Stomach (tissue), 19 donors: ENCODE results near the gene SPINK5. TPM values are rescaled to one million over a fixed set of nuclear protein-coding genes. Genes with fewer than 3 reads are reported as not detected.

Experiments used
- DNase-seq, 2 donors: peaks; one replicate each; pipeline versions ENCODE4 v3.0.0 to v3.0.0-alpha.2; 2013 to 2019
- H3K27ac ChIP-seq, 5 donors: fragments of 200-600 bp in 4 of 5; sonication (generic) in 4 of 5; one replicate each; pipeline ENCODE4 v1.5.1; 2013 to 2019; ENCODE audit warnings: mild to moderate bottlenecking in 1 of 5, moderate library complexity in 1 of 5
- H3K27me3 ChIP-seq, 3 donors: fragments of 200-600 bp; sonication (generic); one replicate each; pipeline ENCODE4 v1.5.1; 2017 to 2019; ENCODE audit warnings: mixed run types in 1 of 3
- H3K36me3 ChIP-seq, 4 donors: fragments of 200-600 bp; sonication (generic); 1 replicate in 3 of 4; 2 replicates in 1 of 4; pipeline ENCODE4 v1.5.1; 2016 to 2019
- H3K4me1 ChIP-seq, 4 donors: fragments of 200-600 bp; sonication (generic); one replicate each; pipeline ENCODE4 v1.5.1; 2016 to 2019
- H3K4me3 ChIP-seq, 4 donors: fragments of 200-600 bp; sonication (generic) in 3 of 4; one replicate each; pipeline ENCODE4 v1.5.1; 2016 to 2019; ENCODE audit warnings: mild to moderate bottlenecking in 1 of 4
- H3K9me3 ChIP-seq, 4 donors: fragments of 200-600 bp; sonication (generic); one replicate each; pipeline ENCODE4 v1.5.1; 2016 to 2019
- EP300 ChIP-seq: sonication (generic); formaldehyde crosslinking; IDR thresholded peaks from one replicate; pipeline ENCODE4 v1.6.1; 2017; ENCODE audit warnings: antibody characterized with exemption
- POLR2A ChIP-seq, 4 donors: fragments of 450-650 bp; IDR thresholded peaks; one replicate each; pipeline ENCODE4 v1.6.1; 2016; ENCODE audit warnings: antibody characterized with exemption in 4 of 4, control low read depth in 2 of 4, mild to moderate bottlenecking in 1 of 4, moderate library complexity in 1 of 4
- POLR2AphosphoS5 ChIP-seq, 3 donors: sonication (generic); formaldehyde crosslinking; IDR thresholded peaks; one replicate each; pipeline ENCODE4 v1.6.1; 2016; ENCODE audit warnings: antibody characterized with exemption in 3 of 3
- WGBS, 5 donors: extraction: QIAGEN DNeasy Blood & Tissue Kit in 3 of 5; methylation state at CpG; one replicate each; pipeline versions ENCODE4 v1.1.5 to v1.1.7; 2013 to 2018; 5-methylcytosine and 5-hydroxymethylcytosine counted together
- intact Hi-C: fragments of 100-400 bp; cut with DNase I; formaldehyde crosslinking; loops from one replicate; pipeline ENCODE4 v1.15.1; 2023; ENCODE audit warnings: low total_unique reads
- long read RNA-seq, 10 donors: transcript quantifications; one replicate each; lab custom pipeline, GENCODE V29; 2026
- polyA plus RNA-seq, 3 donors: library from polyadenylated mRNA; stranded (reverse); fragments of 200-250 nt; gene quantifications; one replicate each; pipeline ENCODE4 v1.2.3, GENCODE V29; 2013
- total RNA-seq, 5 donors: library from RNA; depleted of rRNA; stranded (reverse); fragments of >200 nt; gene quantifications; one replicate each; pipeline versions ENCODE4 v1.1.0 to v1.2.3, GENCODE V29; 2014 to 2016
- TF ChIP-seq, protein P1 (sequence below), 7 experiments: fragments of 450-650 bp in 4 of 7; fragments of 200-600 bp in 3 of 7; sonication (generic) in 3 of 7; IDR thresholded peaks; one replicate each; pipeline ENCODE4 v1.5.1; 2016 to 2019; ENCODE audit warnings: antibody characterized with exemption in 7 of 7, control low read depth in 2 of 7, mild to moderate bottlenecking in 1 of 7
- donor health status: healthy with polysubstance abuse.
- donor health status: Bipolar disorder and iron deficiency.
- donor health status: healthy.

Gene SPINK5, protein sequence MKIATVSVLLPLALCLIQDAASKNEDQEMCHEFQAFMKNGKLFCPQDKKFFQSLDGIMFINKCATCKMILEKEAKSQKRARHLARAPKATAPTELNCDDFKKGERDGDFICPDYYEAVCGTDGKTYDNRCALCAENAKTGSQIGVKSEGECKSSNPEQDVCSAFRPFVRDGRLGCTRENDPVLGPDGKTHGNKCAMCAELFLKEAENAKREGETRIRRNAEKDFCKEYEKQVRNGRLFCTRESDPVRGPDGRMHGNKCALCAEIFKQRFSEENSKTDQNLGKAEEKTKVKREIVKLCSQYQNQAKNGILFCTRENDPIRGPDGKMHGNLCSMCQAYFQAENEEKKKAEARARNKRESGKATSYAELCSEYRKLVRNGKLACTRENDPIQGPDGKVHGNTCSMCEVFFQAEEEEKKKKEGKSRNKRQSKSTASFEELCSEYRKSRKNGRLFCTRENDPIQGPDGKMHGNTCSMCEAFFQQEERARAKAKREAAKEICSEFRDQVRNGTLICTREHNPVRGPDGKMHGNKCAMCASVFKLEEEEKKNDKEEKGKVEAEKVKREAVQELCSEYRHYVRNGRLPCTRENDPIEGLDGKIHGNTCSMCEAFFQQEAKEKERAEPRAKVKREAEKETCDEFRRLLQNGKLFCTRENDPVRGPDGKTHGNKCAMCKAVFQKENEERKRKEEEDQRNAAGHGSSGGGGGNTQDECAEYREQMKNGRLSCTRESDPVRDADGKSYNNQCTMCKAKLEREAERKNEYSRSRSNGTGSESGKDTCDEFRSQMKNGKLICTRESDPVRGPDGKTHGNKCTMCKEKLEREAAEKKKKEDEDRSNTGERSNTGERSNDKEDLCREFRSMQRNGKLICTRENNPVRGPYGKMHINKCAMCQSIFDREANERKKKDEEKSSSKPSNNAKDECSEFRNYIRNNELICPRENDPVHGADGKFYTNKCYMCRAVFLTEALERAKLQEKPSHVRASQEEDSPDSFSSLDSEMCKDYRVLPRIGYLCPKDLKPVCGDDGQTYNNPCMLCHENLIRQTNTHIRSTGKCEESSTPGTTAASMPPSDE
- total RNA-seq (1 to 10 TPM in 3 of 5 donors, under 1 TPM in 1, not detected in 1; 0.45 to 4.4 (median 2.0) TPM), polyA plus RNA-seq (100 to 1,000 TPM in 1 of 3 donors, 1 to 10 TPM in 1, under 1 TPM in 1; 0.75 to 117 (median 2.6) TPM)
- long read RNA-seq, donor 1: 0 reads
- long read RNA-seq, donor 2: 0 reads
- long read RNA-seq, donor 3: 0 reads
- long read RNA-seq, donor 4: 0 reads
- long read RNA-seq, donor 5: 0 reads
- long read RNA-seq, donor 6: 0 reads
- long read RNA-seq, donor 7: 0 reads
- long read RNA-seq, donor 8: 0 reads
- long read RNA-seq, donor 9: 0 reads
- long read RNA-seq, donor 10: 0 reads

DNA sequence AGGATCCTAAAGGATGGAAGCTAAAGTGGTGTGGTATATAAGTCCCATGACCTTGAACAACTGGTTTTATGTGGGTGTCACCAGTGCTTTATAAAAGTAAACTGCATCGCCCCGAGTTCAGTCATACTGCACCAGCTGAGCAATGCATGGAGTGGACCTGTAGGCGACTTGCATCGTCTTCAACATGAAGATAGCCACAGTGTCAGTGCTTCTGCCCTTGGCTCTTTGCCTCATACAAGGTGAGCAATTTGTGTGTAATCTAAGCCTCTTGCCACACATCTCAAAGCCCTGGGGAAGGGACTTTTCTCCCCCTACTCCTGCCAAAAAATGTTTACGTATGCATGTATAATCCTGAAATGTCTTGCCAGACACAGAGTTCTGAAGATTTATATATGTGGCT lies at the start of gene SPINK5:
TSS of gene SPINK5 (plus strand) at position 120 of the 400 bp plus-strand sequence. CDS start at position 185, 65 bp downstream.
- Histone ChIP-seq H3K27ac (no peak within 1 kb of the TSS), H3K4me1 (no peaks in the 10 kb centered on the region), H3K36me3 (no peaks in the 10 kb centered on the region), H3K4me3 (no peak within 1 kb of the TSS), H3K9me3 (no peaks in the 10 kb centered on the region), H3K27me3 (no peaks in the 10 kb centered on the region)
- intact Hi-C loops: no loop called here
- 79 to 87% (median 85%) methylated on average over 5 of the region's 5 CpGs for WGBS, 5 donors
- no peak for TF ChIP-seq POLR2A (IDR thresholded peaks at IDR 0.05)
- TF ChIP-seq POLR2AphosphoS5 (IDR thresholded peaks at IDR 0.05): no peak
- TF ChIP-seq, protein P1, sequence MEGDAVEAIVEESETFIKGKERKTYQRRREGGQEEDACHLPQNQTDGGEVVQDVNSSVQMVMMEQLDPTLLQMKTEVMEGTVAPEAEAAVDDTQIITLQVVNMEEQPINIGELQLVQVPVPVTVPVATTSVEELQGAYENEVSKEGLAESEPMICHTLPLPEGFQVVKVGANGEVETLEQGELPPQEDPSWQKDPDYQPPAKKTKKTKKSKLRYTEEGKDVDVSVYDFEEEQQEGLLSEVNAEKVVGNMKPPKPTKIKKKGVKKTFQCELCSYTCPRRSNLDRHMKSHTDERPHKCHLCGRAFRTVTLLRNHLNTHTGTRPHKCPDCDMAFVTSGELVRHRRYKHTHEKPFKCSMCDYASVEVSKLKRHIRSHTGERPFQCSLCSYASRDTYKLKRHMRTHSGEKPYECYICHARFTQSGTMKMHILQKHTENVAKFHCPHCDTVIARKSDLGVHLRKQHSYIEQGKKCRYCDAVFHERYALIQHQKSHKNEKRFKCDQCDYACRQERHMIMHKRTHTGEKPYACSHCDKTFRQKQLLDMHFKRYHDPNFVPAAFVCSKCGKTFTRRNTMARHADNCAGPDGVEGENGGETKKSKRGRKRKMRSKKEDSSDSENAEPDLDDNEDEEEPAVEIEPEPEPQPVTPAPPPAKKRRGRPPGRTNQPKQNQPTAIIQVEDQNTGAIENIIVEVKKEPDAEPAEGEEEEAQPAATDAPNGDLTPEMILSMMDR (IDR thresholded peaks at IDR 0.05): no peak
- TF ChIP-seq EP300: no peak
- DNase-seq: no peak

DNA sequence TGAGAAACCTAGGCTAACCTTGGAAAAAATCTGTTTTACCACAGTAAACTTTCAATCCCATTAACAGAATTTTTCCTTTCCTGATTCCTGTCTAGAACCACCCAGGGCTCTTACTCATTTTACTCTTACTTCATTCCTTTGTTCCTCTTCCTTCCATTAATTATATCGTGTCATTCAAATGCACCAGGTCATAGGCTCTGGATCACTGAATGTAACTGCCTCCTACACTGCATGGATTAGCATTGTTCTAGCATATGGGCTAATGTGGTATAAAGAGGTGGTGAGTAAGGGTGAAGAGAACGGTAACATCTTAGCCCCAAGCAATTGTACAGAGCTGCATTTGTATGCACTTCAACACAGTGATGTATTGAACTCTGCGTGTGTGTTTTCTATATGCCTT lies 49.5 kb upstream of the SPINK5 start:
- no peak for TF ChIP-seq POLR2A (IDR thresholded peaks at IDR 0.05)
- TF ChIP-seq POLR2AphosphoS5 (IDR thresholded peaks at IDR 0.05): no peak
- no peak for TF ChIP-seq EP300
- TF ChIP-seq, protein P1 (IDR thresholded peaks at IDR 0.05): no peak
- H3K36me3 ChIP-seq: no peaks in the 10 kb centered on the region
- DNase-seq: no peak
- H3K27me3 ChIP-seq: no peaks in the 10 kb centered on the region
- H3K4me1 ChIP-seq: no peaks in the 10 kb centered on the region
- H3K27ac ChIP-seq: no peak overlapping the region
- intact Hi-C loops: no loop called here
- H3K4me3 ChIP-seq: no peak overlapping the region
- 69 to 95% (median 91%) methylated on average over 3 of the region's 3 CpGs for WGBS, 5 donors
- H3K9me3 ChIP-seq: no peaks in the 10 kb centered on the region

DNA sequence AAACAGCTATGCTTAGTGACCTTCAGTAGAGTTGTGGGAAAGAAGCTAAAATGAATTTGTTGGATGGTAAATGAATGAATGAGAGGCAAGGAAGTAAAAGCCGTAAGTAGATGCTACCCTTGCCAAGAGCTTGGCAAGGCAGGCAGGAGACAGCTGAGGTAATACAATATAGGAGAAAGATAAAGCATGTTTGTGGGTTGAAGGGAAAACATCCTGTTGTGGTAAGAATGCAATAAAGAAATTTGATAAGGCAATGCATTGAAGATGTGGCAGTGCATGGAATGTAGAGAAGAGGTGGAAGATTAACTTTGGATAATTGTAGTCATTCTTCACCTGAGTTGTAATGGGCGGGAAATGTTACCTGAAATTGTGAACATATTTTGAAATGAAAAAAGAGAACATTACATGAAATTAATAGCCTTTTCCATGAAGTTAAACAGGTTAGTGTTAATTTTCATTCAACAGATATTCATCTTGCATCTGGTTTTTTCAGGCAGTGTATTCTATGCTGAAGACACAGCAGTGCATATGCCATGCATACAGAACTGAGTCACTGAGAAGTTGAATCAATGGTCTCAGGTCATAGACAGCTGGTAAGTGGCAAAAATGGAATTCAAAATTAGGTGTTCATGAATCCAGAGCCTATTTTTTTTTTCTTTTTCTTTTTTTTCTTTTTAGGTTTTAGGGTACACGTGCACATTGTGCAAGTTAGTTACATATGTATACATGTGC lies 43.4 kb upstream of the SPINK5 start:
- TF ChIP-seq, protein P1 (IDR thresholded peaks at IDR 0.05): no peak
- TF ChIP-seq POLR2AphosphoS5 (IDR thresholded peaks at IDR 0.05) (no peak), POLR2A (IDR thresholded peaks at IDR 0.05) (no peak)
- Histone ChIP-seq H3K4me3 (no peak overlapping the region), H3K9me3 (no peaks in the 10 kb centered on the region), H3K27ac (no peak overlapping the region), H3K27me3 (no peaks in the 10 kb centered on the region), H3K4me1 (no peaks in the 10 kb centered on the region), H3K36me3 (no peaks in the 10 kb centered on the region)
- no peak for DNase-seq
- intact Hi-C loops: no loop called here
- WGBS, 5 donors: 71 to 79% (median 76%) methylated on average over 3 of the region's 3 CpGs
